AG09319 (cell line): ENCODE measurements around the gene CDC25B.
A peak's percentile ranks its signal among the peaks of the same experiment; 100 is the strongest.

ENCODE experiments used
- DNase-seq: peaks from one replicate; pipeline ENCODE4 v3.0.0-alpha.2; 2010; ENCODE audit warnings: low read depth; ENCODE audit errors: extremely low read depth
- CTCF ChIP-seq: IDR thresholded peaks from 2 replicates; pipeline ENCODE4 v1.5.1; 2011; ENCODE audit warnings: low read depth, mild to moderate bottlenecking, inconsistent platforms, low read length, moderate library complexity

Gene CDC25B

GRCh38 chr20:3795511-3796468 lies at the start of gene CDC25B:
Gene CDC25B, plus strand, starts transcription at chr20:3796310. Its CDS starts 222 bp downstream, at chr20:3796532.
- TF ChIP-seq CTCF = peak; percentile 20
- peak; percentile 83 for DNase-seq

GRCh38 chr20:3747471-3747870 lies 48.6 kb upstream of the CDC25B start:
- DNase-seq = no peak
- TF ChIP-seq CTCF = no peak

- no peak for DNase-seq
- no peak for TF ChIP-seq CTCF
Observed at GRCh38 chr20:3748073-3748472, 48.0 kb upstream of the CDC25B start.

GRCh38 chr20:3749087-3749688 lies 46.9 kb upstream of the CDC25B start:
- no peak for TF ChIP-seq CTCF
- DNase-seq = no peak

GRCh38 chr20:3749689-3750531 lies 46.2 kb upstream of the CDC25B start:
- DNase-seq = no peak
- TF ChIP-seq CTCF = peak; percentile 14; the same call in 1 of the 2 replicates

GRCh38 chr20:3751305-3751674 lies 44.8 kb upstream of the CDC25B start:
- no peak for TF ChIP-seq CTCF

More at GRCh38 chr20:3751305-3751674, 44.8 kb upstream of the CDC25B start:
- no peak for DNase-seq
